H1 (cell line): ENCODE data around the gene UNC93A. TPM values are rescaled to one million over a fixed set of nuclear protein-coding genes. Genes with fewer than 3 reads are reported as not detected.

ENCODE experiments used
- CTCF ChIA-PET: fragments of 300-600 bp; sonication (Branson Sonifier 250); formaldehyde crosslinking; loops from one replicate; lab custom pipeline; 2021; ENCODE audit not compliant: partially characterized antibody; lab: Charles Lee
- POLR2A ChIA-PET: fragments of 300-600 bp; sonication (Branson Sonifier 250); formaldehyde crosslinking; loops from one replicate; lab custom pipeline; 2021; ENCODE audit warnings: inconsistent platforms; ENCODE audit not compliant: partially characterized antibody; lab: Charles Lee
- DNase-seq, 2 experiments: peaks; one replicate each; pipeline versions ENCODE4 v3.0.0 to v3.0.0-alpha.2; 2010 to 2022; ENCODE audit warnings: low spot score in 2 of 2, low read depth in 1 of 2, mixed read lengths in 1 of 2
- FAIRE-seq: peaks from 2 replicates; lab custom pipeline; 2011; peaks lifted over from hg19 to GRCh38; lab: Jason Lieb, UNC
- H2AFZ ChIP-seq: 2 replicates; pipeline ENCODE4 v1.8.1; 2012; ENCODE audit warnings: low read length, inconsistent platforms
- H2AK5ac ChIP-seq: 2 replicates; pipeline ENCODE4 v1.6.1; 2013; ENCODE audit warnings: low read depth, low read length
- H2BK120ac ChIP-seq: replicated peaks from 2 replicates; pipeline ENCODE3; 2013; ENCODE audit warnings: low read depth, low read length, inconsistent platforms
- H2BK12ac ChIP-seq: 2 replicates; pipeline ENCODE4 v1.6.1; 2013; ENCODE audit warnings: low read depth, low read length
- H2BK15ac ChIP-seq: 2 replicates; pipeline ENCODE4 v1.6.1; 2013; ENCODE audit warnings: low read length
- H2BK20ac ChIP-seq: 2 replicates; pipeline ENCODE4 v1.6.1; 2013; ENCODE audit warnings: low read length
- H2BK5ac ChIP-seq: 2 replicates; pipeline ENCODE4 v1.6.1; 2013; ENCODE audit warnings: low read depth, low read length
- H3K14ac ChIP-seq: 2 replicates; pipeline ENCODE4 v1.6.1; 2013; ENCODE audit warnings: inconsistent platforms; ENCODE audit not compliant: insufficient read length
- H3K18ac ChIP-seq: 2 replicates; pipeline ENCODE4 v1.6.1; 2013; ENCODE audit warnings: low read length; ENCODE audit errors: extremely low read depth
- H3K23ac ChIP-seq: 2 replicates; pipeline ENCODE4 v1.6.1; 2013; ENCODE audit warnings: inconsistent platforms; ENCODE audit not compliant: insufficient read length
- H3K23me2 ChIP-seq: 2 replicates; pipeline ENCODE4 v1.6.1; 2013; ENCODE audit warnings: low read depth, low read length
- H3K27ac ChIP-seq: 2 replicates; pipeline ENCODE4 v1.6.1; 2011; ENCODE audit warnings: low read depth, low read length, inconsistent platforms
- H3K27me3 ChIP-seq, 4 experiments: replicated peaks in 1 of 4; 1 replicate in 1 of 4; 2 replicates in 3 of 4; pipeline versions ENCODE4 v1.6.1 to v1.8.1; 2011 to 2013; ENCODE audit warnings: low read length in 3 of 4, mild to moderate bottlenecking in 3 of 4, inconsistent platforms in 2 of 4, mixed read lengths in 2 of 4, moderate library complexity in 1 of 4; ENCODE audit not compliant: control insufficient read depth in 3 of 4, insufficient read depth in 3 of 4; ENCODE audit errors: extremely low read depth in 1 of 4
- H3K36me3 ChIP-seq, 4 experiments: 2 replicates each; pipeline versions ENCODE4 v1.6.1 to v1.8.1; 2011 to 2013; ENCODE audit warnings: mild to moderate bottlenecking in 4 of 4, low read length in 3 of 4, moderate library complexity in 2 of 4, control low read depth in 1 of 4, inconsistent platforms in 1 of 4; ENCODE audit not compliant: insufficient read depth in 4 of 4, control insufficient read depth in 2 of 4
- H3K4ac ChIP-seq: replicated peaks from 2 replicates; pipeline ENCODE3; 2013; ENCODE audit warnings: low read length, low read depth, mixed read lengths, inconsistent platforms; ENCODE audit not compliant: insufficient read length
- H3K4me1 ChIP-seq, 4 experiments: replicated peaks in 1 of 4; 1 replicate in 1 of 4; 2 replicates in 3 of 4; pipeline versions ENCODE4 v1.6.1 to v1.8.1; 2011 to 2013; ENCODE audit warnings: low read length in 3 of 4, inconsistent platforms in 2 of 4, mixed read lengths in 1 of 4; ENCODE audit not compliant: insufficient read depth in 4 of 4, control insufficient read depth in 3 of 4
- H3K4me2 ChIP-seq, 2 experiments: 2 replicates each; pipeline versions ENCODE4 v1.6.1 to v1.8.1; 2011 to 2013; ENCODE audit warnings: low read depth in 2 of 2, low read length in 2 of 2, control low read depth in 1 of 2, inconsistent platforms in 1 of 2, mild to moderate bottlenecking in 1 of 2; ENCODE audit not compliant: insufficient read depth in 1 of 2
- H3K4me3 ChIP-seq, 4 experiments: fragments of 200-600, 300-600 bp in 1 of 4; sonication (generic), shearing (Covaris generic), sonication (Bioruptor Twin) in 1 of 4; 2 replicates each; pipeline versions ENCODE4 v1.5.1 to v1.8.1; 2011 to 2016; ENCODE audit warnings: low read length in 4 of 4, low read depth in 3 of 4, control low read depth in 2 of 4, inconsistent platforms in 2 of 4, mild to moderate bottlenecking in 2 of 4, mixed read lengths in 1 of 4, moderate library complexity in 1 of 4; ENCODE audit not compliant: insufficient read depth in 2 of 4; ENCODE audit errors: extremely low read depth in 1 of 4
- H3K56ac ChIP-seq: replicated peaks from 2 replicates; pipeline ENCODE3; 2013; ENCODE audit warnings: low read depth, mild to moderate bottlenecking, mixed read lengths, low read length, inconsistent platforms; ENCODE audit not compliant: insufficient read length
- H3K79me1 ChIP-seq: 2 replicates; pipeline ENCODE4 v1.6.1; 2013; ENCODE audit warnings: low read depth, low read length, control low read depth
- H3K79me2 ChIP-seq, 2 experiments: 2 replicates each; pipeline versions ENCODE4 v1.6.1 to v1.8.1; 2012 to 2013; ENCODE audit warnings: low read length in 2 of 2, mild to moderate bottlenecking in 2 of 2, inconsistent platforms in 1 of 2; ENCODE audit not compliant: insufficient read depth in 2 of 2, control insufficient read depth in 1 of 2
- H3K9ac ChIP-seq, 4 experiments: replicated peaks in 1 of 4; 1 replicate in 1 of 4; 2 replicates in 3 of 4; pipeline versions ENCODE4 v1.6.1 to v1.8.1; 2011 to 2013; ENCODE audit warnings: low read depth in 3 of 4, low read length in 3 of 4, control low read depth in 2 of 4, mild to moderate bottlenecking in 2 of 4, moderate library complexity in 2 of 4, inconsistent platforms in 1 of 4; ENCODE audit errors: extremely low read depth in 1 of 4
- H3K9me3 ChIP-seq, 2 experiments: 2 replicates each; pipeline versions ENCODE4 v1.6.1 to v1.8.1; 2012 to 2013; ENCODE audit warnings: mild to moderate bottlenecking in 2 of 2, moderate library complexity in 2 of 2, control low read depth in 1 of 2, inconsistent platforms in 1 of 2, low read depth in 1 of 2, low read length in 1 of 2, mixed read lengths in 1 of 2; ENCODE audit not compliant: insufficient read depth in 2 of 2
- H4K20me1 ChIP-seq, 2 experiments: replicated peaks in 1 of 2; 2 replicates each; pipeline versions ENCODE3 to v1.8.1; 2011 to 2013; ENCODE audit warnings: inconsistent platforms in 2 of 2, low read length in 2 of 2, mild to moderate bottlenecking in 1 of 2; ENCODE audit not compliant: insufficient read depth in 2 of 2, control insufficient read depth in 1 of 2
- H4K5ac ChIP-seq: 2 replicates; pipeline ENCODE4 v1.6.1; 2013; ENCODE audit warnings: low read length, low read depth, mixed read lengths, inconsistent platforms; ENCODE audit not compliant: insufficient read length
- H4K8ac ChIP-seq: 2 replicates; pipeline ENCODE4 v1.8.0; 2013; ENCODE audit warnings: mild to moderate bottlenecking, moderate library complexity, low read length, inconsistent platforms; ENCODE audit not compliant: insufficient read depth; ENCODE audit errors: extremely low read depth
- H4K91ac ChIP-seq: replicated peaks from 2 replicates; pipeline ENCODE3; 2013; ENCODE audit warnings: low read length, mixed read lengths, inconsistent platforms; ENCODE audit not compliant: insufficient read length
- ATF2 ChIP-seq: IDR thresholded peaks from 2 replicates; pipeline ENCODE4 v1.6.1; 2012; ENCODE audit warnings: low read length, inconsistent platforms
- CEBPB ChIP-seq: IDR thresholded peaks from 2 replicates; pipeline ENCODE4 v1.6.1; 2012; ENCODE audit warnings: low read depth, low read length
- CHD1 ChIP-seq: IDR thresholded peaks from 2 replicates; pipeline ENCODE4 v1.6.1; 2012; ENCODE audit warnings: low read depth, low read length, improper control_type of control experiment
- CREB1 ChIP-seq: IDR thresholded peaks from 2 replicates; pipeline ENCODE4 v1.6.1; 2012; ENCODE audit warnings: inconsistent platforms
- EGR1 ChIP-seq: IDR thresholded peaks from 2 replicates; pipeline ENCODE4 v1.6.1; 2011; ENCODE audit warnings: low read depth, low read length, borderline replicate concordance
- JUN ChIP-seq: IDR thresholded peaks from 2 replicates; pipeline ENCODE4 v1.6.1; 2011; ENCODE audit warnings: low read depth, mild to moderate bottlenecking, improper control_type of control experiment, low read length
- KDM4A ChIP-seq: IDR thresholded peaks from one replicate; pipeline ENCODE4 v1.7.1; 2012; ENCODE audit warnings: low read depth, mild to moderate bottlenecking, moderate library complexity, low read length, inconsistent platforms; ENCODE audit not compliant: severe bottlenecking
- PHF8 ChIP-seq: fragments of 200-600 bp; sonication (generic); conservative IDR thresholded peaks from 2 replicates; pipeline ENCODE4 v1.7.1; 2012; ENCODE audit warnings: low read depth, mild to moderate bottlenecking, inconsistent platforms, low read length, moderate library complexity
- RFX5 ChIP-seq: IDR thresholded peaks from 2 replicates; pipeline ENCODE4 v1.6.1; 2011; ENCODE audit warnings: low read depth, low read length, improper control_type of control experiment, borderline replicate concordance
- USF2 ChIP-seq: IDR thresholded peaks from 2 replicates; pipeline ENCODE4 v1.6.1; 2011; ENCODE audit warnings: low read length, improper control_type of control experiment
- ZNF274 ChIP-seq: IDR thresholded peaks from 2 replicates; pipeline ENCODE4 v1.7.0; 2012; ENCODE audit warnings: low read length, borderline replicate concordance; ENCODE audit errors: extremely low read depth
- WGBS, 2 experiments: shearing (Covaris generic) in 1 of 2; methylation state at CpG; one replicate each; pipeline versions ENCODE4 v1.1.6 to v1.1.7; 2013 to 2015; ENCODE audit warnings: low lambda C conversion rate in 2 of 2, mixed read lengths in 2 of 2, inconsistent platforms in 1 of 2, low coverage in 1 of 2, missing lambda C conversion rate in 1 of 2; ENCODE audit not compliant: insufficient replicate concordance in 2 of 2, insufficient coverage in 1 of 2, insufficient read length in 1 of 2; ENCODE audit errors: extremely low coverage in 1 of 2, missing lambda C conversion rate in 1 of 2; 5-methylcytosine and 5-hydroxymethylcytosine counted together
- polyA plus RNA-seq, 7 experiments: library from polyadenylated mRNA; depleted of rRNA in 3 of 7; stranded (reverse) in 5 of 7; unstranded in 2 of 7; fragments of >200 nt in 5 of 7; fragments of 200-250 nt in 2 of 7; gene quantifications; 1 replicate in 5 of 7; 2 replicates in 1 of 7; 4 replicates in 1 of 7; pipeline versions ENCODE4 v1.2.1 to v1.2.3, GENCODE V29; 2011 to 2013; ENCODE audit warnings: missing spikeins in 2 of 7, mixed read lengths in 2 of 7
- total RNA-seq: library from RNA; stranded (reverse); fragmentation: NEBNext Ultra II Directional; extraction: Animal tissue kit (Norgen Biotek cat#: 25700); gene quantifications from 2 replicates; pipeline ENCODE4 v1.2.1, GENCODE V29; 2021

UNC93A gene
- total and polyA plus RNA-seq, 2 of the 8 experiments (the other 6 are each of a cell fraction or from before 2014, with no cell fraction given), result 0.39 TPM; not detected in 1

GRCh38 chr6:167304912-167305311 lies 13.8 kb downstream of the UNC93A start:
- H2BK5ac ChIP-seq, result no peak overlapping the region; the same call in 1 of the 2 replicates
- H3K27ac ChIP-seq, result no peak overlapping the region
- H3K4me1 ChIP-seq, result peaks cover 0 to 24% (median 9%) of the 10 kb centered on the region in 4 experiments; a peak in 6 of 7 replicates
- H3K23ac ChIP-seq, result no peak overlapping the region
- H4K91ac ChIP-seq, result peak overlapping the region; percentile 95
- H4K8ac ChIP-seq, result no peak overlapping the region
- H3K79me2 ChIP-seq, result no peaks in the 10 kb centered on the region
- peaks cover 3% of the 10 kb centered on the region in 2 experiments; a peak in 2 of 4 replicates for H3K9me3 ChIP-seq
- no peak for TF ChIP-seq ZNF274
- TF ChIP-seq EGR1, result no peak
- TF ChIP-seq ATF2, result no peak
- TF ChIP-seq CHD1, result no peak
- no peak for TF ChIP-seq KDM4A
- TF ChIP-seq JUN, result no peak
- no peak for TF ChIP-seq RFX5
- TF ChIP-seq CREB1, result no peak
- no peak for TF ChIP-seq PHF8
- TF ChIP-seq USF2, result no peak
- TF ChIP-seq CEBPB, result no peak
- no peak overlapping the region for H2AFZ ChIP-seq
- 0 out of 2 replicates have a peak overlapping the region, but pooled peaks have one; percentile 21 for H2BK20ac ChIP-seq
- H3K4ac ChIP-seq, result no peak overlapping the region
- no peak overlapping the region for H3K14ac ChIP-seq
- H3K18ac ChIP-seq, result no peak overlapping the region; the same call in 1 of the 2 replicates
- H3K4me2 ChIP-seq, result peak overlapping the region; percentile 36 to 47; a peak in 2 of 4 replicates
- peaks cover 0 to 2% (median 0%) of the 10 kb centered on the region in 4 experiments; a peak in 2 of 7 replicates for H3K27me3 ChIP-seq
- no peak overlapping the region for H3K9ac ChIP-seq
- H4K20me1 ChIP-seq, result no peaks in the 10 kb centered on the region
- H3K36me3 ChIP-seq, result no peaks in the 10 kb centered on the region
- H3K4me3 ChIP-seq, result no peak overlapping the region
- 50% methylated on average over 2 of the region's 2 CpGs; no CpG with 5 or more reads in 1 of the 2 experiments for WGBS, 2 experiments
- no peak overlapping the region for H2BK120ac ChIP-seq
- 0 out of 2 replicates have a peak, but pooled peaks cover 1% of the 10 kb centered on the region for H3K23me2 ChIP-seq
- no peak for DNase-seq
- FAIRE-seq, result no peak
- 0 out of 2 replicates have a peak overlapping the region, but pooled peaks have one; percentile 75 for H2BK12ac ChIP-seq
- H2AK5ac ChIP-seq, result no peak overlapping the region
- CTCF ChIA-PET, result interaction anchor here (0.5 to 2.0 kb wide), 9 partner anchors 9 to 265 kb away, joined by 3 to 8 read pairs (median 4); no protein-coding TSS in a partner anchor
- POLR2A ChIA-PET, result interaction anchor here (0.9 kb wide), 1 partner anchor 10 kb away, joined by 3 read pairs; no protein-coding TSS in a partner anchor
- H3K56ac ChIP-seq, result no peak overlapping the region
- no peak overlapping the region for H2BK15ac ChIP-seq
- no peaks in the 10 kb centered on the region for H3K79me1 ChIP-seq
- no peak overlapping the region for H4K5ac ChIP-seq
